Immature natural killer cell (primary cell): Measurements from ENCODE around the gene SHB. TPM values are rescaled to one million over a fixed set of nuclear protein-coding genes. Genes with fewer than 3 reads are reported as not detected.

Experiments
- polyA plus RNA-seq, 3 donors: library from polyadenylated mRNA; unstranded; fragments of 300-500 nt; fragmentation: Illumina TruSeq; gene quantifications; one replicate each; pipeline ENCODE4 v1.2.3, GENCODE V29; 2021

The SHB gene
- polyA plus RNA-seq, 3 donors from 2014 or later: 0.39 to 0.70 (median 0.57) TPM

Other genes with a start within 250 kb of the SHB start
- 10 to 100 TPM in 2 of 3 donors, 1 to 10 TPM in 1; 3.6 to 12.5 (median 10.7) TPM for gene SLC25A51, start 165.1 kb downstream of the SHB start, polyA plus RNA-seq